ENCODE results near the gene PHF2.
"Not testable (repeated sequence)": the region's sequence is repeated elsewhere in the genome, so short reads cannot be mapped to it uniquely, and the experiment has no call there.

The PHF2 gene

DNA sequence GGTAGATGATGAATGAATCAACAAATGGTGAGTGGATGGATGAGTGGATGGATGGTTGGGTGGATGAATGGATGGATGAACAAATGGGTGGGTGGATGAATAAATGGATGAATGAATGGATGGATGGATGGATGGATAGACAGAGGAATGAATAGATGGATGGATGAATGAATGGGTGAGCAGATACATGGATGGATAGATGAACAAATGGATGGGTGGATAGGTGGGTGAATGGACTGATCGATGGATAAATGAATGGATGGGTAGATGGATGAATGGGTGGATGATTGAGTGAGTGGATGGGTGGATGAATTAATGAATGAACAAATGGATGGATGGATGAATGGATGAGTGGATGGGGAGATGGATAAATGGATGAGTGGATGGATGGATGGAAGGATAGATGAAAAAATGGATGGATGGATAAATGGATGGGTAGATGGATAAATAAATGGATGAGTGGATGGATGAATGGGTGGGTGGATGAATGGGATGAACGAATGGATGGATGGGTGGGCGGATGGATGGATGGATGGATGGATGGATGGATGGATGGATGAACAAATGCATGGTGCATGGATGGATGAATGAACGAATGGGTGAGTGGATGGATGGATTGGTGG is 85.7 kb downstream of the PHF2 start:
- no peak overlapping the region for H3K4me3 ChIP-seq (ENCODE audit: low read length)
- H3K36me3 ChIP-seq (ENCODE audit: insufficient read depth, low read length): peaks cover 43% of the 10 kb centered on the region
- H3K27me3 ChIP-seq (ENCODE audit: insufficient read depth, low read length): no peaks in the 10 kb centered on the region

DNA sequence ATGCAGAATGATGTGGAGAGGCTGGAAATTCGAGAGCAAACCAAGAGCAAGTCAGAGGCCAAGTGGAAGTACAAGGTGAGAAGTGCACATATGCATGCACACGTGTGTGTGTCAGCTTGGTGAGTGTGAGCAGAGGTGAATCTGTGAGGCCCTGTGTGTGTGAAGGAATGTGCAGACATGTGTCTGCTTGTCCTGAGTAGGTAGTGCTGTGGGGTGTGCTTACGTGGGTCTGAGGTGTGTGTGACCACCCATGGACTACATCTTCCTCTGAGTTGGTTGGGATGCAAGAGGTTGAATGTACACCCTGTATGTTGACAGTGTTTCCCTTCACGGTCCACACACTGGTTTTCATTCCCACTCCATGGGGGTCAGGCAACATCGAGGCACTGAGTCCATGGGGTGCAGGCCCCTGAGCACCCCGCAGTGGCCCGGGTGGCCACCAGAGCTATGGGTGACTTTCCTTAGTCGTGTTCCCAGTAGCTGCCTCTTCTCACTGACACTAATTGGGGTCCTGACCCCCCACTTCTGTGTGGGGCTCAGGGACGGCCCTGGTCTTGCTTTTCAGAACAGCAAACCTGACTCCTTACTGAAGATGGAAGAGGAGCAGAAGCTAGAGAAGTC is 86.7 kb downstream of the PHF2 start:
- peaks cover 39% of the 10 kb centered on the region for H3K36me3 ChIP-seq (ENCODE audit: insufficient read depth, low read length)
- no peaks in the 10 kb centered on the region for H3K27me3 ChIP-seq (ENCODE audit: insufficient read depth, low read length)
- no peak overlapping the region for H2AFZ ChIP-seq (ENCODE audit: low read depth, low read length)
- H3K9me3 ChIP-seq (ENCODE audit: low read length): no peaks in the 10 kb centered on the region
- no peak overlapping the region for H3K4me3 ChIP-seq (ENCODE audit: low read length)
- peaks cover 1% of the 10 kb centered on the region for H3K4me1 ChIP-seq (ENCODE audit: insufficient read depth, low read length)

More for the DNA sequence above, 85.7 kb downstream of the PHF2 start:
- Histone ChIP-seq H3K9me3 (ENCODE audit: low read length) (no peaks in the 10 kb centered on the region), H3K4me1 (ENCODE audit: insufficient read depth, low read length) (no peaks in the 10 kb centered on the region), H2AFZ (ENCODE audit: low read depth, low read length) (no peak overlapping the region)

DNA sequence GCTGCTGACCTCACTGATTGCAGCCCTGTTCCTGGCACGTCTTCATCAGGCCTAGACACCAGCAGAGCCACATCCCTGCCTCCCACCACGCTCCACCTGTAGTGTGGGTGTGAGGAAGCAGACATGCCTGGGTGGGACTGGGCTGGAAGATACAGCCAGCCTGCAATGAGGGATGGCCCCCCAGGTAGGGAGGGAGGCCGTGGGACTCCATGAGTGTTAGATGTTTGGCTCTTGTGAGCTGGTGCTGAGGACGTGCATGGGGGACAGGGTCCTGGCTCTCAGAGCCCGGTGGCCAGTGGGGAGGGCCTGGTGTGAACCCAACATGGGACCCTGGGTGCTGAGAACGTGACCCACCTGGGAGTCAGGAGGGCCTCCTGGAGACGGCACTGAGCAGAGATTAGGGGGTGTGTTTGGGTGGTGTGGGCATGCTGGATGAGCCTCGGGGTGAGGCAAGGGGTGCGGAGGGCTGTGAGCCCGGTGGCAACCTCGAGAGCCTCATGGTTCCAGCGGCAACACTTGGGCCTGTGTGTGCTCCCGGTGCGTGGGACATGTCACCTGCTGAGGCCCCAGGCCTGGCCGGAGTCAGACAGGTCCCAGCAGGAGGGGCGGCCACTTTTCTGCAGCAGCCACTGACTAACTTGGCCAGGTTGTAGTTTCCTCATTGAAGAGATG is 87.6 kb downstream of the PHF2 start:
- Histone ChIP-seq H3K36me3 (ENCODE audit: insufficient read depth, low read length) (peaks cover 37% of the 10 kb centered on the region), H3K4me3 (ENCODE audit: low read length) (no peak overlapping the region), H2AFZ (ENCODE audit: low read depth, low read length) (no peak overlapping the region), H3K9me3 (ENCODE audit: low read length) (no peaks in the 10 kb centered on the region), H3K27me3 (ENCODE audit: insufficient read depth, low read length) (no peaks in the 10 kb centered on the region), H3K4me1 (ENCODE audit: insufficient read depth, low read length) (peaks cover 9% of the 10 kb centered on the region)

DNA sequence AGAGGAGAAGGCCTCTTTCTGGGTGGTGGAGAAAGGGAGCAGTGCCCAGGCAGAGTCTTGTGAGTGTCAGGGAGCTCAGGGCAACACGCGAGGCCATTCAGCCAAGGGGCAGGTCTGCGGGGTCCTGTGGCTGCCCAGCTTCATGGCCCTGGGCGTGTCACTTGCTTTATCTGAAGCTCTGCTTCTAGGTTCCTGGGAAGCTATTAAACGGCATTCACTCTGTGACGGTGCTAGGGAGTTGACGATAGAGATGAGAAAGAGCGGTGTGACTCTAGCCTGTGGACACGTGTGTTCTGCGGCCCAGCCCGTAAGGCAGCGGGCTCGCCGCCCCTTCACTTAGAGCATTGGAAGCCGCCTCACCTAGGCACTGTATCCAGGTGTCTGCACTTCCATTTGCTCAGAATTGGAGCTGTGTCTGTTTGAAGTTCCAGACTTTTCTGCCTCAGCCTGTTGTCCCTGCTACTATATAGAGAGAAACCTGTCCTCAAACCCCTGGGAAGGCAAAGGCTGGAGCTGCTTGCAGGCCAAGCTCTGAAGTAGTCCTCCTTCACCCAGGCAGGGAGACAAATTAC is 88.3 kb downstream of the PHF2 start:
- H3K27me3 ChIP-seq (ENCODE audit: insufficient read depth, low read length): no peaks in the 10 kb centered on the region
- peaks cover 9% of the 10 kb centered on the region for H3K4me1 ChIP-seq (ENCODE audit: insufficient read depth, low read length)
- no peak overlapping the region for H2AFZ ChIP-seq (ENCODE audit: low read depth, low read length)
- no peak overlapping the region for H3K4me3 ChIP-seq (ENCODE audit: low read length)
- no peaks in the 10 kb centered on the region for H3K9me3 ChIP-seq (ENCODE audit: low read length)
- peaks cover 33% of the 10 kb centered on the region for H3K36me3 ChIP-seq (ENCODE audit: insufficient read depth, low read length)

DNA sequence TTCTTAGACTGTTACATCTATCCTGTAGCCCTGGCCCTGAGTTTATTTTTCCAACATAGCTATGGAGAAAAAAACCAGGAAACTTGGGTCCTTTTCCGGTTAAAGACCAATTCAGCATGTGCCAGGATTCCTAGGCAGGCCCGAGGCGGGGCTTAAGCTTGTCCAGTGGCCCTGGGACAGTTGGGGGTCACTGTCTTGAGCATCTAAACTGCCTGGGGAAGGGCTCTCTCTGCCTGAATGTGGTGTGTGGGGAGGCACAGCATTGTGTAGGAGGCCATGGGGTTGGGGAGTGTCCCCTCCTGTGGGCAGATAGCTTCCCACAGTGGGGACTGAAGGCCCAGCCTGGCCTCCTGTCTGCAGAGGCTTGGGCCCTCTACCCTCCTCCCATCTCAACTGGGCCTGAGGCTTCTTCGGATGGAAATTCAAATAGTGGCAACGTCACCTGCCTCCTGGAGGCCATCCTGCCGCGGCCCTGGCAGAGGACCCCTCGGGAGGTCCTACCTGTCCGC is 88.8 kb downstream of the PHF2 start:
- Histone ChIP-seq H3K27me3 (ENCODE audit: insufficient read depth, low read length) (no peaks in the 10 kb centered on the region), H3K36me3 (ENCODE audit: insufficient read depth, low read length) (peaks cover 29% of the 10 kb centered on the region), H3K4me1 (ENCODE audit: insufficient read depth, low read length) (peaks cover 9% of the 10 kb centered on the region), H3K4me3 (ENCODE audit: low read length) (no peak overlapping the region), H3K9me3 (ENCODE audit: low read length) (no peaks in the 10 kb centered on the region), H2AFZ (ENCODE audit: low read depth, low read length) (no peak overlapping the region)

DNA sequence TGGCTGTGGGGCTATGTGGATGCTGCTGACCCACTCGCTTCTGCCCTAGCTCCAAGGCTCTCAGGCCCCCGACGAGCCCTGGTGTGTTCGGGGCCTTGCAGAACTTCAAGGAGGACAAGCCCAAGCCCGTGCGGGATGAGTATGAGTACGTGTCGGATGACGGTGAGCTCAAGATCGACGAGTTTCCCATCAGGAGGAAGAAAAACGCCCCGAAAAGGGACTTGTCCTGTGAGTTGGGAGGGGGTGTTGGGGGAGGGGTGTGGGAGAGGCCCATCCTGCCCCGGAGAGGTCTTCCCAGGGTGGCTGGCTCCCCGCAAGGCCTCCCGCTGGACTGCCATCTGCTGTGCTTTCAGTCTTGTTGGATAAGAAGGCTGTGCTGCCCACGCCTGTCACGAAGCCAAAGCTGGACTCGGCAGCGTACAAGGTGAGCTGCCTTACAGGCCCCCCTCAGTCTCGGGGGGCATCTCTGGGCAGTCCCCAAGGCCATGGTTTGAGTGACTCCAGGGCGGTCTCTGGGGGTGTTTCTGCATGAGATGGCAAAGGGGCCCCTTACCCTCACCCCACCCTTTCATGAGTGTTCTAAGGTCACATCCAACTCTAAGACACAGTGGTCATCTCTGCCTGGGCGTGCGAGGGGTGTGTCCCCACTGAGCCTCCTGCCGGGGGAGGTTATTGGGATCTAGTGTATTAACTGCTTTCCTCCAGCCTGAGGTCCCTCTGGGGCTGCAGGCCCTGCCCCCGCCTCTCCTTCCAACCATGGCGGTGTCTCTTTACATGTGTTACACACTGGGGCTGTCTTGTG is 89.5 kb downstream of the PHF2 start:
- Histone ChIP-seq H3K36me3 (ENCODE audit: insufficient read depth, low read length) (peaks cover 29% of the 10 kb centered on the region), H3K4me1 (ENCODE audit: insufficient read depth, low read length) (peaks cover 9% of the 10 kb centered on the region), H2AFZ (ENCODE audit: low read depth, low read length) (no peak overlapping the region), H3K9me3 (ENCODE audit: low read length) (no peaks in the 10 kb centered on the region), H3K27me3 (ENCODE audit: insufficient read depth, low read length) (no peaks in the 10 kb centered on the region), H3K4me3 (ENCODE audit: low read length) (no peak overlapping the region)

DNA sequence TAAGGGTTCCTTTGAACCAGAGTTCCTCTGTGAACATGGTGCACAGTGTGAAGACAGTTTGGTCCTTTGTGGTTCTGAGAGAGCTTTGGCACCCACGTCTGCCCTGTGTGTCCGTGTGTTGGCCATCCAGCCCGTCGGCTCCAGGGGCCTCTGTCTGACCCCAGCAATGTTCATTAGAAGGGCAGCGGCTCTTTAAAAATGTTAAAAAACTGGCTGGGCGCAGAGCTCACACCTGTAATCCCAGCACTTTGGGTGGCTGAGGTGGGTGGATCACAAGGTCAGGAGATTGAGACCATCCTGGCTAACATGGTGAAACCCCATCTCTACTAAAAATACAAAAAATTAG is 90.0 kb downstream of the PHF2 start:
- H2AFZ ChIP-seq (ENCODE audit: low read depth, low read length); H3K27me3 ChIP-seq (ENCODE audit: insufficient read depth, low read length); H3K4me3 ChIP-seq (ENCODE audit: low read length); H3K4me1 ChIP-seq (ENCODE audit: insufficient read depth, low read length); H3K9me3 ChIP-seq (ENCODE audit: low read length): not testable (repeated sequence)
- peaks cover 26% of the 10 kb centered on the region for H3K36me3 ChIP-seq (ENCODE audit: insufficient read depth, low read length)

DNA sequence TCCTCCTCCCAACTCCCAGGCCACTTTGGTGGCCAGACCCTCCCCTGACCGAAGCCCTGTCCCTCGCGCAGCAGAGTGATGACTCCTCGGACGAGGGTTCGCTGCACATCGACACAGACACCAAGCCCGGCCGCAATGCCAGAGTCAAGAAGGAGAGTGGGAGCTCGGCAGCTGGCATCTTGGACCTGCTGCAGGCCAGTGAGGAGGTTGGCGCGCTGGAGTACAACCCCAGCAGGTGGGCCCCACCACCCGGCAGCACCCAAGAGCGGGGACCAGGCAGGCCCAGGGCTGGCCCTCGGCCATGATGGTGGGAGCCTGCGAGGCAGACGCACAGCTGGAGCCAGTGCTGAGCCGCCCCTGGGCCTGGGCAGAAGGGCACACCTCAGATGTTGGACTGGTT is 90.6 kb downstream of the PHF2 start:
- Histone ChIP-seq H3K27me3 (ENCODE audit: insufficient read depth, low read length) (no peaks in the 10 kb centered on the region), H3K4me1 (ENCODE audit: insufficient read depth, low read length) (peaks cover 9% of the 10 kb centered on the region), H2AFZ (ENCODE audit: low read depth, low read length) (no peak overlapping the region), H3K36me3 (ENCODE audit: insufficient read depth, low read length) (peaks cover 26% of the 10 kb centered on the region), H3K4me3 (ENCODE audit: low read length) (no peak overlapping the region), H3K9me3 (ENCODE audit: low read length) (no peaks in the 10 kb centered on the region)

DNA sequence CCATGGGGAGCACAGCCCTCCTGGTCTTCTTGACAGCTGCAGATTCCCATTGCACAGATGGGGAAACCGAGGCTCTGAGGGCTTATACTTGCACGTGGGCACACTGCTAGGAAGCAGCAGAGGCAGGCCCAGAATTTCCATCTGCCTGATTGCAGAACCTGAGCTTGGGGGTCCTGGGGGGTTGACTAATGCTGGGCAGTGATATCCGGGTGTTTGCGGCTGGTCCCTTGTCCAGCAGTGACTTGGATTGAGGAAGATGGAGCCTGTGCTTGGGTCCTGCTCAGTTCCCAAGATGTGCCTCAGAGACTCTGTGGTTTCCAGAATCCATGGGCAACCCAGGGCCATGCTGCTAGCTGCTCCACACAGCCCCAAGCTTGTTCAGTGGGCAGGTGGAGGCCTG is 91.2 kb downstream of the PHF2 start:
- Histone ChIP-seq H3K27me3 (ENCODE audit: insufficient read depth, low read length) (no peaks in the 10 kb centered on the region), H2AFZ (ENCODE audit: low read depth, low read length) (no peak overlapping the region), H3K4me1 (ENCODE audit: insufficient read depth, low read length) (peaks cover 9% of the 10 kb centered on the region), H3K36me3 (ENCODE audit: insufficient read depth, low read length) (peaks cover 24% of the 10 kb centered on the region), H3K4me3 (ENCODE audit: low read length) (no peak overlapping the region), H3K9me3 (ENCODE audit: low read length) (no peaks in the 10 kb centered on the region)

DNA sequence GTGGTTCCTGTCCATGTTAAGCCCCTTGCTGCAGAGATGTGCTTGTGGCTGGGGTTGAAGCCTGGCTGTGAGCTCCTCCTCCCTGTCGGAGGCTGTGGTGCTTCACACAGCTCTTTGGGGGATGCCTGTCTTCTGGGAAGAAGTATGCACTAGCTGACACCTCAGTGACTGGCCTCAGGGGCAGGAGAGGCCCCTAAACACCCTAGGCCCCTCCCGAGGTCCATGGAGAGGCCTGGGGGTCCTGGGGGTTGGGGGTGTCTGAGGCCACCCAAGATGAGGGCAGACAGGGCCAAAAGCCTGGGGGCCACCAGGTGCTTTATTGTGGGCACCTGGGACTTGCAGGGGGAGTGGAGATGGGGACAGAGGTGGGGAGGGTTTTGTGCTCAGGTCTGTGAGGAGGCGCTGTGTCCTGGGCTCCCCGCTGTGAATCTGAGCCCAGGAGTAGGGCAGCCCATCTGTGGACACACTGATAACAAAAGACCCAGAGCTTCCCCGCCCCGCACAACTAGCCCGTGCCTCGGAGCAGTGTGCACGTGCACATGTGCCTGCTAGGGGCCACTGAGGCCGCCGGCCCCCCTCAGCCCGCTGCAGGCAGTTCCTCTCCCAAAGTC is 92.0 kb downstream of the PHF2 start:
- Histone ChIP-seq H3K4me1 (ENCODE audit: insufficient read depth, low read length) (peaks cover 9% of the 10 kb centered on the region), H3K27me3 (ENCODE audit: insufficient read depth, low read length) (no peaks in the 10 kb centered on the region), H2AFZ (ENCODE audit: low read depth, low read length) (no peak overlapping the region), H3K4me3 (ENCODE audit: low read length) (no peak overlapping the region), H3K9me3 (ENCODE audit: low read length) (no peaks in the 10 kb centered on the region), H3K36me3 (ENCODE audit: insufficient read depth, low read length) (peaks cover 17% of the 10 kb centered on the region)

DNA sequence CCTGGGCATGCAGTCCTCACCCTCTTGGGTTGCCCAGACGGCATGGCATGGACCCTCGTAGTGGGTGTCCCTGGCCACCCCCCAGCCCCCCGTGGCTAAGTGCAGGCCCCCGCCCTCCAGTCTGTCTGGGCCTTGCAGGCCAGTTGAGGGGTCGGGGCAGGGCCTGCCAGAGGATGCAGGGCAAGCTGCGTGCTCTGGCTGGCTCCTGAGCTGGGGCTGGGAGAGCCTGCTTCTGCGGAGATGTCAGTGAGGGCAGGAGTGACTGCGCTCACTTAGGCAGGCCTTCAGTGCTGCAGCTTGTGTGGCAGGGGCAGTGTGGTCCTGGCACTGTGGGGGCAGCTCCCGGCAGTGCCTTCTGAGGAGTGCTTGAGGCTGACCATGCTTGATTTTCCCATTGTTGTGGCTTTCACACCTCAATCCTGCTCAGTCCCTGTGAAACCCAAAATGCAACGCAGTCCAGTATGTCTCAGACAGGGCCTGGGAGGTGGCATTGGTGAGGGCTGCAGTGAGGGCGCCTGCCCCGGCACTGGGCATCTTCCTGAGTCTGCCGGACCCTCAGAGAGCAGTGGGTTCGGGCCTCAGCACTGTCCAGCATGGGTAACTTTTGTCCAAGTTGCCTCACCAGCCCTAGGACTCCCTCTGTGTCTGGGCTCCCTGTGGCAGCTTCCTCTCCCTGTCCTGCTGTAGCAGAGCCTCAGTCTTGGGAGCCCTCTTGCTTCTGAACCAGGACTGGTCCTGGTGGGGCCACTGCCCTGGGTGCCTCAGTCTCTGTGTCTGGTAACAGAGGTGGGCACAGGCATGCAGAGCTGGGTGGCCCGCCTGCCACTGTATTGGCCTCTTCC is 93.0 kb downstream of the PHF2 start:
- Histone ChIP-seq H3K27me3 (ENCODE audit: insufficient read depth, low read length) (no peaks in the 10 kb centered on the region), H3K36me3 (ENCODE audit: insufficient read depth, low read length) (peaks cover 15% of the 10 kb centered on the region), H3K4me3 (ENCODE audit: low read length) (no peak overlapping the region), H3K4me1 (ENCODE audit: insufficient read depth, low read length) (peaks cover 9% of the 10 kb centered on the region), H2AFZ (ENCODE audit: low read depth, low read length) (no peak overlapping the region), H3K9me3 (ENCODE audit: low read length) (no peaks in the 10 kb centered on the region)

DNA sequence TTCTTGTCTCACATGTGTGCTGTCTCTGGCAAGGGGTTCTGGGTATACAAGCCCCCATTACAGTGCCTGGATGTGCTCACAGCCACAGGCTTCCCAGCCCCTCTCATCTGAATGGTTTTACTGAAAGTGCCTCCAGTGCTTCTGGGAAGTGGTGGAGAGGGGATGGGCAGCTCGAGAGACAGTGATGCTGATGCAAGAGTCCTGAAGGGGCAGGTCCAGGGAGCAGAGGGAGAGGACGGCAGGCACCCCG is 93.5 kb downstream of the PHF2 start:
- no peak overlapping the region for H2AFZ ChIP-seq (ENCODE audit: low read depth, low read length)
- peaks cover 18% of the 10 kb centered on the region for H3K36me3 ChIP-seq (ENCODE audit: insufficient read depth, low read length)
- H3K4me1 ChIP-seq (ENCODE audit: insufficient read depth, low read length): peaks cover 9% of the 10 kb centered on the region
- no peaks in the 10 kb centered on the region for H3K27me3 ChIP-seq (ENCODE audit: insufficient read depth, low read length)
- no peak overlapping the region for H3K4me3 ChIP-seq (ENCODE audit: low read length)
- no peaks in the 10 kb centered on the region for H3K9me3 ChIP-seq (ENCODE audit: low read length)
